Thyroid gland (tissue), 4 donors: Measurements from ENCODE around the gene EXOC3L4. TPM values are rescaled to one million over a fixed set of nuclear protein-coding genes. Genes with fewer than 3 reads are reported as not detected.

Experiments used
- DNase-seq, 2 donors: peaks; one replicate each; pipeline ENCODE4 v3.0.0-alpha.2; 2019
- H3K27ac ChIP-seq, 3 donors: fragments of 200-600 bp; sonication (generic); 1 replicate in 2 of 3; 2 replicates in 1 of 3; pipeline ENCODE4 v1.5.1; 2016 to 2019; ENCODE audit warnings: mild to moderate bottlenecking in 1 of 3, moderate library complexity in 1 of 3
- H3K27me3 ChIP-seq: fragments of 200-600 bp; sonication (generic); one replicate; pipeline ENCODE4 v1.5.1; 2019
- H3K36me3 ChIP-seq, 2 donors: fragments of 200-600 bp; sonication (generic); one replicate each; pipeline ENCODE4 v1.5.1; 2016 to 2019
- H3K4me1 ChIP-seq, 2 donors: fragments of 200-600 bp; sonication (generic); one replicate each; pipeline ENCODE4 v1.5.1; 2017 to 2019
- H3K4me3 ChIP-seq, 3 donors: fragments of 200-600 bp; sonication (generic); replicated peaks in 1 of 3; 1 replicate in 2 of 3; 2 replicates in 1 of 3; pipeline ENCODE4 v1.5.1; 2016; ENCODE audit warnings: mild to moderate bottlenecking in 1 of 3
- H3K9me3 ChIP-seq: fragments of 200-600 bp; sonication (generic); one replicate; pipeline ENCODE4 v1.5.1; 2017
- CTCF ChIP-seq, 6 experiments: fragments of 200-600 bp in 3 of 6; fragments of 450-650 bp in 3 of 6; sonication (generic) in 3 of 6; IDR thresholded peaks; one replicate each; pipeline ENCODE4 v1.5.1; 2016 to 2019; ENCODE audit warnings: antibody characterized with exemption in 6 of 6, mild to moderate bottlenecking in 2 of 6, inconsistent platforms in 1 of 6, moderate library complexity in 1 of 6
- POLR2A ChIP-seq, 2 donors: fragments of 450-650 bp; IDR thresholded peaks; one replicate each; pipeline ENCODE4 v1.6.1; 2017; ENCODE audit warnings: antibody characterized with exemption in 2 of 2, mild to moderate bottlenecking in 2 of 2, moderate library complexity in 1 of 2
- WGBS, 2 donors: methylation state at CpG; one replicate each; pipeline ENCODE4 v1.1.5; 2017; 5-methylcytosine and 5-hydroxymethylcytosine counted together
- intact Hi-C: fragments of 100-400 bp; cut with DNase I; formaldehyde crosslinking; loops from one replicate; pipeline ENCODE4 v1.15.1; 2023
- total RNA-seq, 4 donors: library from RNA; depleted of rRNA; stranded (reverse); fragments of >200 nt; gene quantifications; one replicate each; pipeline ENCODE4 v1.2.3, GENCODE V29; 2016

Gene EXOC3L4
- total RNA-seq, 4 donors from 2014 or later, result 0.44 to 0.78 TPM; not detected in 2

- intact Hi-C loops, result loop anchor here (10.0 kb wide), 1 partner anchor 403 kb away; no protein-coding TSS in a partner anchor
Measured at GRCh38 chr14:103097244-103097993, 2.9 kb downstream of the EXOC3L4 start.

GRCh38 chr14:103097994-103098957 is 3.8 kb downstream of the EXOC3L4 start:
- Histone ChIP-seq H3K36me3 (no peaks in the 10 kb centered on the region), H3K27me3 (peaks cover under 1% of the 10 kb centered on the region), H3K4me1 (peaks cover 0 to 10% of the 10 kb centered on the region in 2 donors), H3K4me3 (no peak overlapping the region), H3K9me3 (no peaks in the 10 kb centered on the region), H3K27ac (no peak overlapping the region)
- WGBS, 2 donors, result 75 to 77% methylated on average over 16 to 21 of the region's 31 CpGs
- TF ChIP-seq CTCF (IDR thresholded peaks at IDR 0.05), result no peak
- no peak for TF ChIP-seq POLR2A (IDR thresholded peaks at IDR 0.05)
- DNase-seq, result no peak
- intact Hi-C loops, result loop anchor here (10.0 kb wide), 1 partner anchor 403 kb away; no protein-coding TSS in a partner anchor

More at GRCh38 chr14:103097244-103097993, 2.9 kb downstream of the EXOC3L4 start:
- no peak for DNase-seq
- Histone ChIP-seq H3K27ac (no peak overlapping the region), H3K4me1 (peaks cover 0 to 4% of the 10 kb centered on the region in 2 donors), H3K27me3 (no peaks in the 10 kb centered on the region), H3K9me3 (no peaks in the 10 kb centered on the region), H3K36me3 (no peaks in the 10 kb centered on the region), H3K4me3 (no peak overlapping the region)
- TF ChIP-seq CTCF (IDR thresholded peaks at IDR 0.05) (no peak), POLR2A (IDR thresholded peaks at IDR 0.05) (no peak)
- WGBS, 2 donors, result 81 to 91% methylated on average over 24 to 26 of the region's 26 CpGs

GRCh38 chr14:103099081-103099732 is 4.7 kb downstream of the EXOC3L4 start:
- intact Hi-C loops, result loop anchor here (10.0 kb wide), 1 partner anchor 404 kb away; no protein-coding TSS in a partner anchor
- H3K4me3 ChIP-seq, result no peak overlapping the region
- no peak for DNase-seq
- 64 to 72% methylated on average over 9 to 10 of the region's 12 CpGs for WGBS, 2 donors
- peaks cover 9% of the 10 kb centered on the region for H3K27me3 ChIP-seq
- H3K27ac ChIP-seq, result no peak overlapping the region
- TF ChIP-seq POLR2A (IDR thresholded peaks at IDR 0.05), result no peak
- TF ChIP-seq CTCF (IDR thresholded peaks at IDR 0.05), result no peak
- H3K36me3 ChIP-seq, result no peaks in the 10 kb centered on the region
- peaks cover 0 to 19% of the 10 kb centered on the region in 2 donors for H3K4me1 ChIP-seq
- H3K9me3 ChIP-seq, result no peaks in the 10 kb centered on the region

- Histone ChIP-seq H3K4me1 (peaks cover 0 to 25% of the 10 kb centered on the region in 2 donors), H3K4me3 (no peak overlapping the region), H3K36me3 (no peaks in the 10 kb centered on the region), H3K9me3 (no peaks in the 10 kb centered on the region), H3K27me3 (peaks cover 9% of the 10 kb centered on the region), H3K27ac (no peak overlapping the region)
- 60 to 94% methylated on average over 1 to 7 of the region's 8 CpGs for WGBS, 2 donors
- DNase-seq, result no peak
- TF ChIP-seq CTCF (IDR thresholded peaks at IDR 0.05) (no peak), POLR2A (IDR thresholded peaks at IDR 0.05) (no peak)
- intact Hi-C loops, result loop anchor here (5.0 to 10.0 kb wide), 2 partner anchors 192 to 405 kb away; no protein-coding TSS in a partner anchor
Measured at GRCh38 chr14:103099733-103100280, 5.3 kb downstream of the EXOC3L4 start.
